Measurements from ENCODE around the gene MPG. TPM values are rescaled to one million over a fixed set of nuclear protein-coding genes. Genes with fewer than 3 reads are reported as not detected.

Gene MPG
- total and polyA plus RNA-seq, 2 donors (not counting 1 experiment from before 2014, with no cell fraction given) = 59.6 to 66.4 TPM

DNA sequence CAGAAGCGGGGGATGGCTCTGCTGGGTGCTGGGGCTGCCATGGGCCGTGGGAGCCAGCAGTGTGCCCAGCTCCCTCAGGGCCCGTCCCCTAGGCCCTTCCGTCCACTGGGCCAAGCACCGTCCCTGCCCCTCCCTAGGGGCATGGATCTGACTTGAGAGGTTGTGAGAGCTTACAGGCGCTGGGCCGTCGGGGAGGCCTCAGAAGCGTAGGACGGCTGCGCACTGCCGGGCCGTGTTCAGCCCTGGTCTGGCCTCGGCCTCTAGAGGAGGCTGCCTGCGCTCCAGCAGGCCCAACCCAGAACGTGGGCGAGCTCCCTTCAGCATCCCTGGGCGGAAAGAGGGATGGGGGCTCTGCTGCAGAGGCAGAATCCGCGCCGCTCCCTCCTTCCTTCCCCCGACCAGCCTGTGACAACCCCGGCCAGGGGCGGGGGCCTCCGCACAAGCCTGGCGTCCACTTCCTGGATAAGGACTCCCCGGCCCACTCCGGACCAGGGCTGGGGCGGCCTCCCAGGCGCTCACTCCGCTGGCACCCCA, 685 bp upstream of the MPG start:
- DNase-seq = peak; percentile 57
- peak; percentile 35 for ATAC-seq (ENCODE audit: low read depth)
- Mint-ChIP-seq H3K4me3 (peak overlapping the region; percentile 83), H3K27me3 (peaks cover 15% of the 10 kb centered on the region), H3K4me1 (peaks cover 29% of the 10 kb centered on the region), H3K9me3 (ENCODE audit: insufficient read depth) (no peaks in the 10 kb centered on the region), H3K27ac (peak overlapping the region; percentile 80)
- H3K79me2 ChIP-seq (ENCODE audit: control insufficient read depth, insufficient read depth, low read length) = peaks cover 34% of the 10 kb centered on the region
- 10% methylated on average over 31 of the region's 31 CpGs for WGBS (ENCODE audit: insufficient coverage)
- peaks cover 0 to 12% of the 10 kb centered on the region in 2 experiments for H3K36me3 ChIP-seq (replicated peaks in 1 of 2; ENCODE audit: control extremely low read depth in 1 of 2, control insufficient read depth in 1 of 2, extremely low read depth in 1 of 2, insufficient read depth in 2 of 2, low read length in 1 of 2)
- ChIA-PET CTCF (interaction anchor here (1.2 to 3.3 kb wide), 3 partner anchors 11 to 38 kb away, joined by 4 to 23 read pairs (median 18); no protein-coding TSS in a partner anchor), POLR2A (interaction anchor here (0.8 to 1.1 kb wide), 2 partner anchors 19 to 23 kb away, joined by 3 read pairs; no protein-coding TSS in a partner anchor)
- no peaks in the 10 kb centered on the region for H3K9me3 ChIP-seq (ENCODE audit: control extremely low read depth in 1 of 3, control insufficient read depth in 2 of 3, insufficient read depth in 1 of 3, low read length in 2 of 3)
- TF ChIP-seq EZH2 (IDR thresholded peaks at IDR 0.05; ENCODE audit: borderline replicate concordance, insufficient read depth, low read depth, low read length, poor library complexity, severe bottlenecking) = no peak
- TF ChIP-seq, protein P1, sequence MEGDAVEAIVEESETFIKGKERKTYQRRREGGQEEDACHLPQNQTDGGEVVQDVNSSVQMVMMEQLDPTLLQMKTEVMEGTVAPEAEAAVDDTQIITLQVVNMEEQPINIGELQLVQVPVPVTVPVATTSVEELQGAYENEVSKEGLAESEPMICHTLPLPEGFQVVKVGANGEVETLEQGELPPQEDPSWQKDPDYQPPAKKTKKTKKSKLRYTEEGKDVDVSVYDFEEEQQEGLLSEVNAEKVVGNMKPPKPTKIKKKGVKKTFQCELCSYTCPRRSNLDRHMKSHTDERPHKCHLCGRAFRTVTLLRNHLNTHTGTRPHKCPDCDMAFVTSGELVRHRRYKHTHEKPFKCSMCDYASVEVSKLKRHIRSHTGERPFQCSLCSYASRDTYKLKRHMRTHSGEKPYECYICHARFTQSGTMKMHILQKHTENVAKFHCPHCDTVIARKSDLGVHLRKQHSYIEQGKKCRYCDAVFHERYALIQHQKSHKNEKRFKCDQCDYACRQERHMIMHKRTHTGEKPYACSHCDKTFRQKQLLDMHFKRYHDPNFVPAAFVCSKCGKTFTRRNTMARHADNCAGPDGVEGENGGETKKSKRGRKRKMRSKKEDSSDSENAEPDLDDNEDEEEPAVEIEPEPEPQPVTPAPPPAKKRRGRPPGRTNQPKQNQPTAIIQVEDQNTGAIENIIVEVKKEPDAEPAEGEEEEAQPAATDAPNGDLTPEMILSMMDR (IDR thresholded peaks at IDR 0.05) = no peak
- H3K27me3 ChIP-seq (replicated peaks in 1 of 4; ENCODE audit: control extremely low read depth in 1 of 4, control insufficient read depth in 3 of 4, insufficient read depth in 4 of 4, low read length in 3 of 4) = peaks cover 0 to 21% (median 11%) of the 10 kb centered on the region in 4 experiments
- H3K27ac ChIP-seq (ENCODE audit: low read length in 2 of 2) = peak overlapping the region; percentile 18 to 66
- H3K9ac ChIP-seq (ENCODE audit: low read length) = peak overlapping the region; percentile 83
- H4K20me1 ChIP-seq (ENCODE audit: control insufficient read depth, insufficient read depth, low read length, poor library complexity, severe bottlenecking) = no peaks in the 10 kb centered on the region
- intact Hi-C loops (cut with micrococcal nuclease) = no loop called here
- H3K4me2 ChIP-seq (replicated peaks; ENCODE audit: low read depth, low read length, poor library complexity, severe bottlenecking) = peak overlapping the region; percentile 87
- peak overlapping the region; percentile 13 to 82 (median 77) for H3K4me3 ChIP-seq (ENCODE audit: control extremely low read depth in 1 of 5, extremely low read depth in 1 of 5, insufficient read depth in 1 of 5, low read depth in 2 of 5, low read length in 4 of 5)
- peaks cover 30 to 33% of the 10 kb centered on the region in 2 donors for H3K4me1 ChIP-seq (ENCODE audit: control insufficient read depth in 2 of 2, insufficient read depth in 2 of 2, low read length in 2 of 2)
- H2AFZ ChIP-seq (ENCODE audit: insufficient read depth, low read depth, low read length, poor library complexity, severe bottlenecking) = peak overlapping the region; percentile 87
